HG02943 (cell line): Measurements from ENCODE around the gene PRSS36.
A peak's percentile ranks its signal among the peaks of the same experiment; 100 is the strongest.
"Not testable (repeated sequence)": the region's sequence is repeated elsewhere in the genome, so short reads cannot be mapped to it uniquely, and the experiment has no call there.

Experiments used
- ATAC-seq: cut with Tn5 transposase; IDR thresholded peaks from one replicate; pipeline ENCODE4 v1.9.1; 2021; ENCODE audit warnings: mild to moderate bottlenecking, low read depth, moderate library complexity; ENCODE audit not compliant: unreplicated experiment

The PRSS36 gene

GRCh38 chr16:31185339-31185738, 35.5 kb upstream of the PRSS36 start:
- no peak for ATAC-seq

- ATAC-seq: no peak
Measured at GRCh38 chr16:31184888-31185287, 35.0 kb upstream of the PRSS36 start.

- no peak for ATAC-seq
Measured at GRCh38 chr16:31183432-31184428, 33.9 kb upstream of the PRSS36 start.

GRCh38 chr16:31182391-31182790, 32.5 kb upstream of the PRSS36 start:
- ATAC-seq: no peak

GRCh38 chr16:31181102-31181830, 31.4 kb upstream of the PRSS36 start:
- no peak for ATAC-seq

GRCh38 chr16:31179747-31180459, 30.0 kb upstream of the PRSS36 start, which contains the start of gene FUS:
Gene FUS, plus strand, starts transcription at chr16:31180139. Its CDS starts 76 bp downstream, at chr16:31180215.
- peak; percentile 53 for ATAC-seq

- no peak for ATAC-seq
Measured at GRCh38 chr16:31179219-31179746, 29.4 kb upstream of the PRSS36 start.

GRCh38 chr16:31177136-31177535, 27.3 kb upstream of the PRSS36 start:
- no peak for ATAC-seq

- ATAC-seq: not testable (repeated sequence)
Measured at GRCh38 chr16:31170048-31170447, 20.2 kb upstream of the PRSS36 start.

- no peak for ATAC-seq
Measured at GRCh38 chr16:31168848-31169247, 19.0 kb upstream of the PRSS36 start.

- no peak for ATAC-seq
Measured at GRCh38 chr16:31167315-31167714, 17.4 kb upstream of the PRSS36 start.

- ATAC-seq: no peak
Measured at GRCh38 chr16:31157136-31157535, 7.3 kb upstream of the PRSS36 start.

- ATAC-seq: not testable (repeated sequence)
Measured at GRCh38 chr16:31150976-31151375, 1.1 kb upstream of the PRSS36 start.

- no peak for ATAC-seq
Measured at GRCh38 chr16:31149332-31149731, 534 bp downstream of the PRSS36 start.

GRCh38 chr16:31148896-31149295, 970 bp downstream of the PRSS36 start:
- ATAC-seq: no peak

GRCh38 chr16:31148281-31148728, 1.6 kb downstream of the PRSS36 start:
- ATAC-seq: no peak

GRCh38 chr16:31147574-31147973, 2.3 kb downstream of the PRSS36 start:
- ATAC-seq: no peak

- ATAC-seq: no peak
Measured at GRCh38 chr16:31145398-31145990, 4.4 kb downstream of the PRSS36 start.

- not testable (repeated sequence) for ATAC-seq
Measured at GRCh38 chr16:31144418-31144817, 5.4 kb downstream of the PRSS36 start.

GRCh38 chr16:31143694-31144148, 6.1 kb downstream of the PRSS36 start:
- ATAC-seq: no peak
